ENCODE measurements around the gene LCE5A. TPM values are rescaled to one million over a fixed set of nuclear protein-coding genes. Genes with fewer than 3 reads are reported as not detected.
A peak's percentile ranks its signal among the peaks of the same experiment; 100 is the strongest.

Gene LCE5A
- polyA plus RNA-seq, 1 experiment = not detected

DNA sequence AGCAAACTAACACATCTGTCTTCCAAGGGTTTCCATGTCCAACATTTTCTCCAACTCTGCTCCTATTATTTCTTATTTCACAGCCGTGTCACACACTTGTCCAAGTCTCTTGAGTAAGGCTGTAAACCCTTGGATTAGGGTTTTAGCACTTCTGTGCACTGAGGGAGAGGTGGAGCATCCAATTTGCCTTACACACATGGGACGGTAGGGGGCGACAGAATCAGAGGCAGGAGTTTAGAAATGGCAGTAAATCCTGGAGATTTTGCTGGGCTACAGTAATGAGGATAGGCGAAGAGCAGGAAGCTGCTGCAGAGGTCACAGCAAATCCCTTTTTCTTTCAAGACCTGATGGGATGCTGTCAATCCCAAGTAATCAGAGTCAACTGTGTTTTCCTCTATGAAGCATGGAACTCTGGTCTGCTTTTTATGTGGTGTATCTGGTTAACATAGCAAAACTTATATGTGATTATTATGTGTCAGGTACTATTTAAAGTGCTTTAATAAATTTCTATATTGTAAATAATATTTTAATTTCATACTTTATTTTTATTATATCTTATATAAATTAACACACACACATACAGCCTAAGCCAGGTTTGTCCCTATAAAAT, 15.4 kb upstream of the LCE5A start:
- TF ChIP-seq, protein P1, sequence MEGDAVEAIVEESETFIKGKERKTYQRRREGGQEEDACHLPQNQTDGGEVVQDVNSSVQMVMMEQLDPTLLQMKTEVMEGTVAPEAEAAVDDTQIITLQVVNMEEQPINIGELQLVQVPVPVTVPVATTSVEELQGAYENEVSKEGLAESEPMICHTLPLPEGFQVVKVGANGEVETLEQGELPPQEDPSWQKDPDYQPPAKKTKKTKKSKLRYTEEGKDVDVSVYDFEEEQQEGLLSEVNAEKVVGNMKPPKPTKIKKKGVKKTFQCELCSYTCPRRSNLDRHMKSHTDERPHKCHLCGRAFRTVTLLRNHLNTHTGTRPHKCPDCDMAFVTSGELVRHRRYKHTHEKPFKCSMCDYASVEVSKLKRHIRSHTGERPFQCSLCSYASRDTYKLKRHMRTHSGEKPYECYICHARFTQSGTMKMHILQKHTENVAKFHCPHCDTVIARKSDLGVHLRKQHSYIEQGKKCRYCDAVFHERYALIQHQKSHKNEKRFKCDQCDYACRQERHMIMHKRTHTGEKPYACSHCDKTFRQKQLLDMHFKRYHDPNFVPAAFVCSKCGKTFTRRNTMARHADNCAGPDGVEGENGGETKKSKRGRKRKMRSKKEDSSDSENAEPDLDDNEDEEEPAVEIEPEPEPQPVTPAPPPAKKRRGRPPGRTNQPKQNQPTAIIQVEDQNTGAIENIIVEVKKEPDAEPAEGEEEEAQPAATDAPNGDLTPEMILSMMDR (IDR thresholded peaks at IDR 0.05; ENCODE audit: insufficient read depth, low read depth, low read length) = peak; percentile 72

DNA sequence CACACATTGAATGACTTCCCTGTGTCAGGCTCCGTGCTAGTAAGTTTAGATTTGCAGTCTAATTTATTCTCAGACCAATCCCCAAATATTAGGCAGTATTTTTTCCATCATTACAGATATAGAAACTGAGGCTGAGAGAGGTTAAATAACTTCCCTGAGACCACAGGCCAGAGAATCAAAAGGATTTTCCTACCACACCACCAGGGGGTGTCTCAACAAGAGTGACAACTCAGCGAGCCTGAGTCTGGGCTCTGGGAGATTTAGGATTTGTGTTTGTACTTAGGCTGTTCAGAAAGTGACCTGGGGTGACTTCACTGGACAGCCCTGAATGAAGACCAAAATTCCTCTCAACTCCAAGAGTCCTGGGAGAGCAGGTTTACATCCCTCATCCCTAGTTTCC, 13.3 kb upstream of the LCE5A start:
- POLR2A ChIA-PET = no interaction called here
- H3K36me3 ChIP-seq (ENCODE audit: control insufficient read depth, insufficient read depth, low read length) = no peaks in the 10 kb centered on the region
- TF ChIP-seq, protein P1 (IDR thresholded peaks at IDR 0.05; ENCODE audit: insufficient read depth, low read depth, low read length) = peak; percentile 37
- H3K4me3 ChIP-seq (ENCODE audit: low read depth, low read length) = no peak overlapping the region
- no peak for DNase-seq (ENCODE audit: low read depth)
- CTCF ChIA-PET = interaction anchor here (2.2 to 6.7 kb wide), 2 partner anchors 34 to 37 kb away, joined by 8 to 59 read pairs; no protein-coding TSS in a partner anchor
- no peaks in the 10 kb centered on the region; the same call in 1 of the 2 replicates for H3K27me3 ChIP-seq (ENCODE audit: control insufficient read depth, insufficient read depth, low read length)

More for the DNA sequence above, 15.4 kb upstream of the LCE5A start:
- DNase-seq (ENCODE audit: low read depth) = no peak
- no peaks in the 10 kb centered on the region; the same call in 1 of the 2 replicates for H3K27me3 ChIP-seq (ENCODE audit: control insufficient read depth, insufficient read depth, low read length)
- ChIA-PET CTCF (interaction anchor here (1.6 kb wide), 1 partner anchor 20 kb away, joined by 3 read pairs; no protein-coding TSS in a partner anchor), POLR2A (no interaction called here)
- H3K36me3 ChIP-seq (ENCODE audit: control insufficient read depth, insufficient read depth, low read length) = no peaks in the 10 kb centered on the region
- no peak overlapping the region for H3K4me3 ChIP-seq (ENCODE audit: low read depth, low read length)

DNA sequence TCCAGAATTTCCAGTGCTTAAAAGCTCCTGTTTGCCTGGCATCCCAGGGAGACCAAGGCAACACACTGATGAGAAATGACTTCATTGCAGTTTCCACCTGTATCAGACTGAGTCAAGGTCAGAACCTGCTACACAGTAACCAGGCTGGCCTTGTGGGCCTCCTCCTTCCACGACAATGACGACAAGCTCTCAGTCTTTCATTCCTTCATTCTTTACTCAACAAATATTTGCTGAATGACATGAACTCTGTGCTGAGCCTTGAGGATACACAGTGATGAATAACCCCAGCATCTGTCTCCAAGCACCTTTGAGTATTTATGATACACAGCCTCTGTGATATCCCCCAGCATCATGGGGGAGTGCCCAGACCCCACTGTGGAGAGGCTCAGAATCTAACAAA, 8.9 kb upstream of the LCE5A start:
- no peak for DNase-seq (ENCODE audit: low read depth)
- TF ChIP-seq, protein P1 (IDR thresholded peaks at IDR 0.05; ENCODE audit: insufficient read depth, low read depth, low read length) = no peak
- no peaks in the 10 kb centered on the region for H3K36me3 ChIP-seq (ENCODE audit: control insufficient read depth, insufficient read depth, low read length)
- H3K27me3 ChIP-seq (ENCODE audit: control insufficient read depth, insufficient read depth, low read length) = no peaks in the 10 kb centered on the region
- ChIA-PET POLR2A (no interaction called here), CTCF (interaction anchor here (1.0 to 6.7 kb wide), 3 partner anchors 33 to 60 kb away, joined by 3 to 59 read pairs (median 4); no protein-coding TSS in a partner anchor)
- H3K4me3 ChIP-seq (ENCODE audit: low read depth, low read length) = no peak overlapping the region

DNA sequence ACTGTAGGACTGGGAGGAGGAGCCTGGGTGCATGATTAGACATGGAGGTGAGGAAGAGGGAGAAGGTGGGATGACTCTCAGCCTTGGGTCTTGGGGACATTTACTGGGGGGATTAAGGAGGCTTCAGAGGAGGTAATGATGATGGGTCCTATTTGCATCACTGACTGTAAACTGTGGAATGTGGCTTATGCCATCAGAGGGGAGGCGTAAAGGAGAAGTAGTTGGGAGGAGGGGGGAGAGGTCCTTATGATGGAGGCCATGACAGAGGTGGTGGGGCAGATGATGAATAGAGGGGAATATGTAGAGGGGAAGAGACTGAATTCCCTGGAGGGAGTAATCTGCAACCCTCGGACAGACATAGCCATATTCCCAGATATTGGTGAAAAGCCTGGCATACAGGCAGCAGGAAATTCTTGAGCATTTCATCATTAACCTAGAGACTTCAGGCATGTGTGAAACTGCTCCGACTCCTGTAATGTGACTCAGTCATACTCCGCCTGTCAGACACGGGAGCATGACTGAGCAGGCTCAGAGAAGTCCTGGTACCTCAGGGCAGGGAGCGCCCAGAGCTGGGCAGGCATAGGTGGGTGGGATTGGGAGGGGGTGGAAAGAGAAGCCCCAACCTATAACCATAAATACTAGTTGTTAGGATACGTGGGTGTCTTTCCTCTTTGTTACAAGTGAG, 8.0 kb upstream of the LCE5A start:
- Histone ChIP-seq H3K4me3 (ENCODE audit: low read depth, low read length) (no peak overlapping the region), H3K27me3 (ENCODE audit: control insufficient read depth, insufficient read depth, low read length) (peaks cover 2% of the 10 kb centered on the region), H3K36me3 (ENCODE audit: control insufficient read depth, insufficient read depth, low read length) (no peaks in the 10 kb centered on the region)
- ChIA-PET CTCF (interaction anchor here (1.2 to 6.7 kb wide), 3 partner anchors 11 to 32 kb away, joined by 3 to 59 read pairs (median 8); no protein-coding TSS in a partner anchor), POLR2A (no interaction called here)
- TF ChIP-seq, protein P1 (IDR thresholded peaks at IDR 0.05; ENCODE audit: insufficient read depth, low read depth, low read length) = no peak
- DNase-seq (ENCODE audit: low read depth) = no peak

DNA sequence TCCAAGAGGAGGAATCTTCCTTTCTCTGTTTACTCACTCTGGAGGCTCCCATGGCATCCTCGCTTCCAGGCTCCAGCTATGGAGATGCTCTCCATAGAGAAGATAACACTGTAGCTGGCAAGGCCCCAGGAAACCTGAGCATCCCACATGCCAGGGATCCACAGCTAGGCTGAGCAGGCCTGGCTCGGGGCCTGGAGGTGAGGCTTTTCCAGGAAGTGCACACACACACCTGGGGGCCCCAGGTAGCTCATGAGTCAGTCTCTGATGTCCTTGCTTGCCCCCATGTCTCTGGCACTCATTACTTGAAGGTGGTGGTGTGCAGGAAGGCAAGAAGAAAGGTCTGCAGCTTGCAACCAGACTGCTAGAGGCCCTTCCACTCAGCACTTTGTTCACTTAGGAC, 5.5 kb upstream of the LCE5A start:
- CTCF ChIA-PET = interaction anchor here (1.0 kb wide), 1 partner anchor 13 kb away, joined by 3 read pairs; no protein-coding TSS in a partner anchor
- POLR2A ChIA-PET = no interaction called here

More for the DNA sequence above, 5.5 kb upstream of the LCE5A start:
- no peak for DNase-seq (ENCODE audit: low read depth)
- H3K4me3 ChIP-seq (ENCODE audit: low read depth, low read length) = no peak overlapping the region
- no peaks in the 10 kb centered on the region for H3K36me3 ChIP-seq (ENCODE audit: control insufficient read depth, insufficient read depth, low read length)
- TF ChIP-seq, protein P1 (IDR thresholded peaks at IDR 0.05; ENCODE audit: insufficient read depth, low read depth, low read length) = no peak
- peaks cover 2% of the 10 kb centered on the region for H3K27me3 ChIP-seq (ENCODE audit: control insufficient read depth, insufficient read depth, low read length)

Measured in BJ (cell line).